NOMO-1 (cell line): Measurements from ENCODE around the gene AREL1.

Experiments used
- DNase-seq, 2 experiments: peaks; one replicate each; lab custom pipeline; 2025; ENCODE audit not compliant: unreplicated experiment in 2 of 2; lab: John Stamatoyannopoulos, UW

The AREL1 gene

GRCh38 chr14:74702293-74702692 lies 10.6 kb downstream of the AREL1 start:
- no peak for DNase-seq

GRCh38 chr14:74698465-74698864 lies 14.4 kb downstream of the AREL1 start:
- DNase-seq, result peak; percentile 11 to 19

GRCh38 chr14:74697976-74698375 lies 14.9 kb downstream of the AREL1 start:
- DNase-seq, result no peak

GRCh38 chr14:74697543-74697942 lies 15.3 kb downstream of the AREL1 start:
- DNase-seq, result no peak

GRCh38 chr14:74697011-74697410 lies 15.9 kb downstream of the AREL1 start:
- DNase-seq, result no peak

- no peak for DNase-seq
Measured at GRCh38 chr14:74695406-74695805, 17.5 kb downstream of the AREL1 start.

GRCh38 chr14:74693191-74693590 lies 19.7 kb downstream of the AREL1 start:
- DNase-seq, result no peak

- DNase-seq, result no peak
Measured at GRCh38 chr14:74691456-74691855, 21.4 kb downstream of the AREL1 start.

- no peak for DNase-seq
Measured at GRCh38 chr14:74685921-74686678, 26.8 kb downstream of the AREL1 start.

- DNase-seq, result peak; percentile 37 to 51
Measured at GRCh38 chr14:74685056-74685455, 27.8 kb downstream of the AREL1 start.

- DNase-seq, result peak; percentile 52 to 92
Measured at GRCh38 chr14:74684434-74684833, 28.4 kb downstream of the AREL1 start.

GRCh38 chr14:74683406-74683805 lies 29.5 kb downstream of the AREL1 start:
- DNase-seq, result no peak

GRCh38 chr14:74682169-74682952 lies 30.5 kb downstream of the AREL1 start:
- no peak for DNase-seq

GRCh38 chr14:74675219-74675618 lies 37.7 kb downstream of the AREL1 start:
- no peak for DNase-seq

- no peak for DNase-seq
Measured at GRCh38 chr14:74673768-74674167, 39.1 kb downstream of the AREL1 start.

- DNase-seq, result no peak
Measured at GRCh38 chr14:74671789-74672188, 41.1 kb downstream of the AREL1 start.

GRCh38 chr14:74670726-74671411 lies 42.0 kb downstream of the AREL1 start:
- DNase-seq, result no peak

- no peak for DNase-seq
Measured at GRCh38 chr14:74669846-74670245, 43.0 kb downstream of the AREL1 start.

- no peak for DNase-seq
Measured at GRCh38 chr14:74669256-74669655, 43.6 kb downstream of the AREL1 start.

- no peak for DNase-seq
Measured at GRCh38 chr14:74667758-74668157, 45.1 kb downstream of the AREL1 start.

- DNase-seq, result no peak
Measured at GRCh38 chr14:74664717-74665116, 48.2 kb downstream of the AREL1 start.

GRCh38 chr14:74663884-74664283 lies 49.0 kb downstream of the AREL1 start:
- no peak for DNase-seq
